Testis (tissue), 2 donors: Measurements from ENCODE around the gene YPEL3.

Experiments used
- POLR2A ChIP-seq: fragments of 450-650 bp; IDR thresholded peaks from one replicate; pipeline ENCODE4 v1.6.1; 2017; ENCODE audit warnings: antibody characterized with exemption, mild to moderate bottlenecking, moderate library complexity
- TF ChIP-seq, protein P1 (sequence below), 3 experiments: fragments of 450-650 bp in 2 of 3; fragments of 200-600 bp in 1 of 3; sonication (generic) in 1 of 3; IDR thresholded peaks; one replicate each; pipeline ENCODE4 v1.5.1; 2016 to 2019; ENCODE audit warnings: antibody characterized with exemption in 3 of 3, mild to moderate bottlenecking in 2 of 3, moderate library complexity in 1 of 3

DNA sequence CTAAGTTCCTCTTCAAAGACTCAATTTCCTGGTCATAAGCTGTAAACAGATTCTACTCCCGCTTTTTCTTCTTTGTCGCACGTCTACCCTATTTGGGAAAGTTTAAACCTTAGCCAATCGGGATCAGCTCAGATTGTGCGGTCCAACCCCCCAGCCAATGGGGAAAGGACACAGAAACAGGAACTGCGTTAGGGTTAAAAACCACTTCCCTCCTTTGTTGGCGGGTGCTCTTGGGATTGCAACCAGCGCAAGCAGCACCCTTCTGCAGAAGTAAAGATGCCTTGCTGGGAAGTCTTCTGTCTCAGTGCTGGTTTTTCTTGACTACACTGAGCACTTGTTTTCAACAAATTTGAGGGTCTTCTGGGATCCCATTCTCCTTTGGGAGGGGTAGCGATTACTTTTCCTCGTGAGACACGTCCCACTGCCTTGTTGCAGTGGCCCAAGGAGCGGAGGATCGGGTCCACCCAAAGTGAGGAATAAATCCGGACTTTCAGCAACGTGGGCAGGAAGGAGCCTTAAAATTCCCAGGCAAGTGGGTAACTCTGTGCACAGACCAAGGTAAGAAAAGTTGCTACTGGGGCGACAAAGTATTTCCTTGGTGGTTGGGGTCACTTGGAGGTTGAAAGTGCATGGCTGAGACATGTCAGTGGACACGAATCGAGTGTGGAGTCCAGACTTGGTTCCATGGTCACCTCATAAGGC is 1.0 kb upstream of the YPEL3 start:
- TF ChIP-seq, protein P1, sequence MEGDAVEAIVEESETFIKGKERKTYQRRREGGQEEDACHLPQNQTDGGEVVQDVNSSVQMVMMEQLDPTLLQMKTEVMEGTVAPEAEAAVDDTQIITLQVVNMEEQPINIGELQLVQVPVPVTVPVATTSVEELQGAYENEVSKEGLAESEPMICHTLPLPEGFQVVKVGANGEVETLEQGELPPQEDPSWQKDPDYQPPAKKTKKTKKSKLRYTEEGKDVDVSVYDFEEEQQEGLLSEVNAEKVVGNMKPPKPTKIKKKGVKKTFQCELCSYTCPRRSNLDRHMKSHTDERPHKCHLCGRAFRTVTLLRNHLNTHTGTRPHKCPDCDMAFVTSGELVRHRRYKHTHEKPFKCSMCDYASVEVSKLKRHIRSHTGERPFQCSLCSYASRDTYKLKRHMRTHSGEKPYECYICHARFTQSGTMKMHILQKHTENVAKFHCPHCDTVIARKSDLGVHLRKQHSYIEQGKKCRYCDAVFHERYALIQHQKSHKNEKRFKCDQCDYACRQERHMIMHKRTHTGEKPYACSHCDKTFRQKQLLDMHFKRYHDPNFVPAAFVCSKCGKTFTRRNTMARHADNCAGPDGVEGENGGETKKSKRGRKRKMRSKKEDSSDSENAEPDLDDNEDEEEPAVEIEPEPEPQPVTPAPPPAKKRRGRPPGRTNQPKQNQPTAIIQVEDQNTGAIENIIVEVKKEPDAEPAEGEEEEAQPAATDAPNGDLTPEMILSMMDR (IDR thresholded peaks at IDR 0.05), result no peak
- TF ChIP-seq POLR2A, result no peak
